Measurements from ENCODE around the gene TMUB2.
A peak's percentile ranks its signal among the peaks of the same experiment; 100 is the strongest.

Gene TMUB2

DNA sequence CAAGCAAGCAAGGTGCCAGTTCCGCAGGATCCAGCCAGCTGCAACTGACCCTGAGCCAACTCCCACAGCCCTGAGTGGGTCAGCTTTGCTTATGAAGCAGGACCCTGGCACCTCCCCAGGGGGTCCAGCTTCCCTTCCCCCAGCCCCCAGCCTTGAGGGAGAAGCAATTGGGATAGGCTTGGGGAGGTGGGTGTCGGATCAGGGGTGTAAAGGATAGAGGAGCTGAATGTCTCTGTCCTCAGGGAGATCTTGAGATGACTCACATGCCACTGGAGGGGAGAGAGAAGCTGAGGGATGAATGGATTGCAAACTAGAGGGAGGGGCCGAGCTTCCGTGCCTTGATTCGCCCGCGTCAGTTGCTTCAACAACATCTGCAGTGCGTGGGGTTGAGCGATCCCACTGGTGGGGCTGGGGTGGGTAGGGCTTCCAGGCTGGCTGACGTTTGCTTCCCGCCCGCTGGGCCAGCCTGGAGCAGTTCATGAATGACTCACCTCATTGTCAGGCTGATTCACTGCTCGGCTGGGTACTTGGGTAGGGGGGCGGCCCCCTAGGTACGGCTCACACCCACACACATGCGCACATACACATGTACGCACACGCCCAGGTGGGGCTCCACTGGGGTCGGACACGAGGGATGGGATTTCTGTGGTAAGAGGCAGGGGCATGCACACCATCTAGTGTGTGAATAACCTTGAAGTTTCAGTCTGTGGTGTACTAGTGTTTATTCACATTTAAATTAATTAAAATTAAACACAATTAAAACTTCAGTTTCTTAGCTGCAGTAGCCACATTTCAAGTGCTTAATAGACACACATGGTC lies 48.7 kb upstream of the TMUB2 start (continued):
- no peak for TF ChIP-seq ZNF645 (tag by site-specific recombination; IDR thresholded peaks at IDR 0.05)
- no peak for TF ChIP-seq ZNF16 (tag by site-specific recombination; IDR thresholded peaks at IDR 0.05; ENCODE audit: low read depth)
- peak; percentile 81 for TF ChIP-seq INSM2 (tag by site-specific recombination; IDR thresholded peaks at IDR 0.05)
- 0 out of 2 replicates have a peak, but pooled peaks have one; percentile 32 for TF ChIP-seq ZXDB (tag by site-specific recombination; IDR thresholded peaks at IDR 0.05)
- TF ChIP-seq, protein P1, sequence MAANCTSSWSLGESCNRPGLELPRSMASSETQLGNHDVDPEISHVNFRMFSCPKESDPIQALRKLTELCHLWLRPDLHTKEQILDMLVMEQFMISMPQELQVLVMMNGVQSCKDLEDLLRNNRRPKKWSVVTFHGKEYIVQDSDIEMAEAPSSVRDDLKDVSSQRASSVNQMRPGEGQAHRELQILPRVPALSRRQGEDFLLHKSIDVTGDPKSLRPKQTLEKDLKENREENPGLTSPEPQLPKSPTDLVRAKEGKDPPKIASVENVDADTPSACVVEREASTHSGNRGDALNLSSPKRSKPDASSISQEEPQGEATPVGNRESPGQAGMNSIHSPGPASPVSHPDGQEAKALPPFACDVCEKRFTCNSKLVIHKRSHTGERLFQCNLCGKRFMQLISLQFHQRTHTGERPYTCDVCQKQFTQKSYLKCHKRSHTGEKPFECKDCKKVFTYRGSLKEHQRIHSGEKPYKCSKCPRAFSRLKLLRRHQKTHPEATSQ (tag by site-specific recombination; IDR thresholded peaks at IDR 0.05) = 0 out of 2 replicates have a peak, but pooled peaks have one; percentile 78
- TF ChIP-seq ZNF658 (tag by site-specific recombination; IDR thresholded peaks at IDR 0.05) = no peak
- no peak for TF ChIP-seq ZNF2 (tag by site-specific recombination; IDR thresholded peaks at IDR 0.05)
- TF ChIP-seq HIC1 (tag by site-specific recombination; IDR thresholded peaks at IDR 0.05) = peak; percentile 98
- TF ChIP-seq ZNF280C (tag by site-specific recombination; IDR thresholded peaks at IDR 0.05) = no peak
- TF ChIP-seq ZSCAN30 (tag by site-specific recombination; IDR thresholded peaks at IDR 0.05) = peak; percentile 27; the same call in 1 of the 2 replicates
- TF ChIP-seq ZBTB8A (tag by site-specific recombination; IDR thresholded peaks at IDR 0.05) = peak; percentile 50; the same call in 1 of the 2 replicates
- TF ChIP-seq ZNF112 (tag by site-specific recombination; IDR thresholded peaks at IDR 0.05) = no peak
- TF ChIP-seq ZFP69B (tag by site-specific recombination; IDR thresholded peaks at IDR 0.05) = 0 out of 2 replicates have a peak, but pooled peaks have one; percentile 81
- TF ChIP-seq, protein P2, sequence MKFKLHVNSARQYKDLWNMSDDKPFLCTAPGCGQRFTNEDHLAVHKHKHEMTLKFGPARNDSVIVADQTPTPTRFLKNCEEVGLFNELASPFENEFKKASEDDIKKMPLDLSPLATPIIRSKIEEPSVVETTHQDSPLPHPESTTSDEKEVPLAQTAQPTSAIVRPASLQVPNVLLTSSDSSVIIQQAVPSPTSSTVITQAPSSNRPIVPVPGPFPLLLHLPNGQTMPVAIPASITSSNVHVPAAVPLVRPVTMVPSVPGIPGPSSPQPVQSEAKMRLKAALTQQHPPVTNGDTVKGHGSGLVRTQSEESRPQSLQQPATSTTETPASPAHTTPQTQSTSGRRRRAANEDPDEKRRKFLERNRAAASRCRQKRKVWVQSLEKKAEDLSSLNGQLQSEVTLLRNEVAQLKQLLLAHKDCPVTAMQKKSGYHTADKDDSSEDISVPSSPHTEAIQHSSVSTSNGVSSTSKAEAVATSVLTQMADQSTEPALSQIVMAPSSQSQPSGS (tag by site-specific recombination; IDR thresholded peaks at IDR 0.05; ENCODE audit: low read depth) = peak; percentile 78; the same call in 1 of the 2 replicates
- TF ChIP-seq ZNF791 (tag by site-specific recombination; IDR thresholded peaks at IDR 0.05) = no peak
- TF ChIP-seq TSHZ1 (tag by site-specific recombination; IDR thresholded peaks at IDR 0.05; ENCODE audit: borderline replicate concordance) = peak; percentile 83; the same call in 1 of the 2 replicates
- no peak for TF ChIP-seq ZNF426 (tag by site-specific recombination; IDR thresholded peaks at IDR 0.05)
- no peak for TF ChIP-seq ZNF302 (tag by site-specific recombination; IDR thresholded peaks at IDR 0.05; ENCODE audit: low read depth)
- peak; percentile 8; the same call in 1 of the 2 replicates for TF ChIP-seq CTCF (tag by site-specific recombination; IDR thresholded peaks at IDR 0.05)

Measured in HEK293 (cell line).